SK-N-SH (cell line): ENCODE results near the gene URM1. TPM values are rescaled to one million over a fixed set of nuclear protein-coding genes. Genes with fewer than 3 reads are reported as not detected.

Experiments
- CTCF ChIA-PET: fragments of 300-600, 350-600 bp; formaldehyde crosslinking; extraction: SDS; loops from one replicate; lab custom pipeline; 2021; lab: Yijun Ruan, JAX
- POLR2A ChIA-PET: fragments of 350-600 bp; sonication (Branson Sonifier 250); formaldehyde crosslinking; extraction: SDS; loops from one replicate; lab custom pipeline; 2020; ENCODE audit warnings: antibody characterized with exemption, inconsistent platforms; lab: Yijun Ruan, JAX
- DNase-seq: peaks from one replicate; pipeline ENCODE4 v3.0.0; 2012
- H2AFZ ChIP-seq: fragments of 200-600 bp; sonication (generic); 2 replicates; pipeline ENCODE4 v1.8.1; 2016; ENCODE audit warnings: antibody characterized with exemption, mild to moderate bottlenecking, low read depth
- H3F3A ChIP-seq: fragments of 200-600 bp; sonication (generic); replicated peaks from 2 replicates; pipeline ENCODE3; 2016; ENCODE audit warnings: antibody characterized with exemption, mild to moderate bottlenecking; ENCODE audit not compliant: insufficient read depth
- H3K27ac ChIP-seq, 2 experiments: fragments of 200-500 bp in 1 of 2; fragments of 200-600 bp in 1 of 2; sonication (Bioruptor generic) in 1 of 2; sonication (generic), shearing (Covaris generic) in 1 of 2; 2 replicates each; pipeline versions ENCODE4 v1.5.1 to v1.6.1; 2014 to 2016; ENCODE audit warnings: low read depth in 2 of 2, inconsistent platforms in 1 of 2, low read length in 1 of 2, mild to moderate bottlenecking in 1 of 2, mixed read lengths in 1 of 2
- H3K27me3 ChIP-seq: fragments of 200-600 bp; sonication (generic), shearing (Covaris generic); 2 replicates; pipeline ENCODE4 v1.6.1; 2016; ENCODE audit warnings: mixed run types; ENCODE audit not compliant: insufficient read depth
- H3K36me3 ChIP-seq, 2 experiments: fragments of 200-500 bp in 1 of 2; fragments of 200-600 bp in 1 of 2; sonication (Bioruptor generic) in 1 of 2; sonication (generic) in 1 of 2; replicated peaks in 1 of 2; 2 replicates each; pipeline versions ENCODE3 to v1.5.1; 2014 to 2016; ENCODE audit warnings: low read length in 1 of 2, mild to moderate bottlenecking in 1 of 2; ENCODE audit not compliant: insufficient read depth in 2 of 2, control insufficient read depth in 1 of 2
- H3K4me1 ChIP-seq, 2 experiments: fragments of 200-500 bp in 1 of 2; fragments of 200-600 bp in 1 of 2; sonication (Bioruptor generic) in 1 of 2; sonication (generic), shearing (Covaris generic) in 1 of 2; 2 replicates each; pipeline versions ENCODE4 v1.5.1 to v1.6.1; 2014 to 2016; ENCODE audit warnings: low read depth in 1 of 2, low read length in 1 of 2, mixed run types in 1 of 2; ENCODE audit not compliant: insufficient read depth in 2 of 2, control insufficient read depth in 1 of 2
- H3K4me2 ChIP-seq: fragments of 200-600 bp; sonication (generic), shearing (Covaris generic); 2 replicates; pipeline ENCODE4 v1.6.1; 2017; ENCODE audit warnings: mixed run types
- H3K4me3 ChIP-seq, 2 experiments: fragments of 200-500 bp in 1 of 2; fragments of 200-600 bp in 1 of 2; sonication (Bioruptor generic) in 1 of 2; sonication (generic), shearing (Covaris generic) in 1 of 2; 2 replicates each; pipeline versions ENCODE4 v1.5.1 to v1.8.1; 2014 to 2016; ENCODE audit warnings: low read depth in 2 of 2, inconsistent platforms in 1 of 2, low read length in 1 of 2, mild to moderate bottlenecking in 1 of 2, mixed read lengths in 1 of 2, moderate library complexity in 1 of 2
- H3K79me2 ChIP-seq: fragments of 200-600 bp; sonication (generic); 2 replicates; pipeline ENCODE4 v1.8.1; 2017; ENCODE audit warnings: mild to moderate bottlenecking; ENCODE audit not compliant: insufficient read depth
- H3K9ac ChIP-seq: fragments of 200-600 bp; sonication (generic); 2 replicates; pipeline ENCODE4 v1.6.1; 2017; ENCODE audit warnings: mixed run types
- H3K9me2 ChIP-seq: fragments of 200-600 bp; sonication (generic); 2 replicates; pipeline ENCODE4 v1.6.1; 2017; ENCODE audit warnings: mixed run types
- H3K9me3 ChIP-seq: fragments of 200-600 bp; sonication (generic); 2 replicates; pipeline ENCODE4 v1.6.1; 2017; ENCODE audit warnings: mixed run types, mild to moderate bottlenecking, moderate library complexity
- H4K20me1 ChIP-seq: fragments of 200-600 bp; sonication (generic); 2 replicates; pipeline ENCODE4 v1.6.1; 2017; ENCODE audit warnings: mild to moderate bottlenecking, mixed run types; ENCODE audit not compliant: insufficient read depth
- CHD2 ChIP-seq: fragments of 150-350 bp; IDR thresholded peaks from 2 replicates; pipeline ENCODE4 v1.6.1; 2018; ENCODE audit warnings: low read length; ENCODE audit not compliant: partially characterized antibody
- EP300 ChIP-seq, 2 experiments: IDR thresholded peaks; 2 replicates each; pipeline versions ENCODE4 v1.4.0 to v1.6.1; 2012; ENCODE audit warnings: borderline replicate concordance in 1 of 2, low read depth in 1 of 2, low read length in 1 of 2
- EZH2phosphoT487 ChIP-seq: fragments of 200-600 bp; sonication (generic); IDR thresholded peaks from 2 replicates; pipeline ENCODE4 v1.6.1; 2017; ENCODE audit warnings: low read depth, mixed run types, mild to moderate bottlenecking, antibody characterized with exemption, moderate library complexity, borderline replicate concordance
- FOSL2 ChIP-seq: IDR thresholded peaks from 2 replicates; pipeline ENCODE4 v1.4.0; 2012; ENCODE audit warnings: low read depth, mild to moderate bottlenecking, moderate library complexity, borderline replicate concordance
- FOXM1 ChIP-seq: IDR thresholded peaks from 2 replicates; pipeline ENCODE4 v1.4.0; 2012; ENCODE audit warnings: low read depth, mild to moderate bottlenecking
- GABPA ChIP-seq: IDR thresholded peaks from 2 replicates; pipeline ENCODE4 v1.4.0; 2012; ENCODE audit warnings: low read depth, mild to moderate bottlenecking
- GATA2 ChIP-seq: sonication (generic); formaldehyde crosslinking; IDR thresholded peaks from 2 replicates; pipeline ENCODE4 v1.5.0; 2020; ENCODE audit warnings: mild to moderate bottlenecking, missing genetic modification reagents
- JUND ChIP-seq: IDR thresholded peaks from 2 replicates; pipeline ENCODE4 v1.4.0; 2012
- MEF2A ChIP-seq: IDR thresholded peaks from 2 replicates; pipeline ENCODE4 v1.4.0; 2012; ENCODE audit warnings: low read depth, borderline replicate concordance
- MXI1 ChIP-seq: IDR thresholded peaks from 2 replicates; pipeline ENCODE4 v1.6.1; 2012; ENCODE audit warnings: mild to moderate bottlenecking, low read depth, low read length, improper control_type of control experiment
- PBX3 ChIP-seq: IDR thresholded peaks from 2 replicates; pipeline ENCODE4; 2012
- RFX5 ChIP-seq: IDR thresholded peaks from 2 replicates; pipeline ENCODE4 v1.6.1; 2012; ENCODE audit warnings: mild to moderate bottlenecking, improper control_type of control experiment, low read length
- RXRA ChIP-seq: IDR thresholded peaks from 2 replicates; pipeline ENCODE4 v1.4.0; 2012; ENCODE audit warnings: low read depth, mild to moderate bottlenecking, borderline replicate concordance
- SIN3A ChIP-seq: IDR thresholded peaks from 2 replicates; pipeline ENCODE4 v1.6.1; 2012; ENCODE audit warnings: low read depth, mild to moderate bottlenecking, low read length, moderate library complexity, borderline replicate concordance
- TAF1 ChIP-seq: IDR thresholded peaks from 2 replicates; pipeline ENCODE4 v1.6.1; 2012; ENCODE audit warnings: low read depth, mild to moderate bottlenecking, low read length, moderate library complexity, borderline replicate concordance
- USF1 ChIP-seq: IDR thresholded peaks from 2 replicates; pipeline ENCODE4 v1.4.0; 2012; ENCODE audit warnings: low read depth, borderline replicate concordance
- YY1 ChIP-seq: IDR thresholded peaks from 2 replicates; pipeline ENCODE4 v1.4.0; 2012; ENCODE audit warnings: low read depth, mild to moderate bottlenecking
- WGBS: methylation state at CpG from one replicate; pipeline ENCODE4 v1.1.6; 2017; ENCODE audit warnings: low lambda C conversion rate; 5-methylcytosine and 5-hydroxymethylcytosine counted together
- polyA plus RNA-seq, 3 experiments: library from polyadenylated mRNA; depleted of rRNA; stranded (reverse); fragments of >200 nt; gene quantifications; 2 replicates each; pipeline ENCODE4 v1.2.3, GENCODE V29; 2012

URM1 gene
- polyA plus RNA-seq, 1 of the 3 experiments (the other 2 are of a cell fraction) = 58.9 TPM

- TF ChIP-seq EP300 (IDR thresholded peaks at IDR 0.05; ENCODE audit: borderline replicate concordance in 1 of 2, low read depth in 1 of 2, low read length in 1 of 2) (no peak), JUND (no peak), CHD2 (no peak), TAF1 (no peak), PBX3 (no peak), SIN3A (no peak), GABPA (no peak), FOSL2 (no peak), MEF2A (no peak), YY1 (no peak), USF1 (no peak), RFX5 (no peak)
Measured at GRCh38 chr9:128431207-128431606, 60.0 kb downstream of the URM1 start (continued).

- Histone ChIP-seq H3K79me2 (no peaks in the 10 kb centered on the region), H3K9me3 (no peaks in the 10 kb centered on the region), H3F3A (no peaks in the 10 kb centered on the region), H3K36me3 (no peaks in the 10 kb centered on the region), H2AFZ (no peak overlapping the region), H3K27me3 (no peaks in the 10 kb centered on the region), H3K4me1 (peaks cover 0 to 4% of the 10 kb centered on the region in 2 experiments; a peak in 1 of 4 replicates), H3K4me2 (no peak overlapping the region), H3K4me3 (no peak overlapping the region), H3K9me2 (no peaks in the 10 kb centered on the region), H3K27ac (no peak overlapping the region), H3K9ac (no peak overlapping the region), H4K20me1 (no peaks in the 10 kb centered on the region)
- ChIA-PET POLR2A (no interaction called here), CTCF (interaction anchor here (0.9 to 1.1 kb wide), 2 partner anchors 72 to 174 kb away, joined by 3 read pairs; no protein-coding TSS in a partner anchor)
- TF ChIP-seq USF1 (no peak), GATA2 (CRISPR knock-in tag) (no peak), RXRA (no peak), EZH2phosphoT487 (no peak), MXI1 (no peak), JUND (no peak), FOXM1 (no peak)
- WGBS = no CpG with 5 or more reads among the region's 17 CpGs
- no peak for DNase-seq
Measured at GRCh38 chr9:128434340-128434739, 63.2 kb downstream of the URM1 start.
